PC-9 (cell line): Measurements from ENCODE around the gene C5orf15. TPM values are rescaled to one million over a fixed set of nuclear protein-coding genes. Genes with fewer than 3 reads are reported as not detected.

Experiments used
- BruUV-seq: library from RNA; stranded (reverse); fragments of 400-500 nt; replicated peaks from 2 replicates; lab custom pipeline; 2021; lab: Mats Ljungman, UMichigan
- CTCF ChIA-PET: fragments of 300-600 bp; sonication (Branson Sonifier 250); formaldehyde crosslinking; loops from one replicate; lab custom pipeline; 2022; ENCODE audit warnings: antibody characterized with exemption; lab: Charles Lee
- POLR2A ChIA-PET: fragments of 300-600 bp; sonication (Branson Sonifier 250); formaldehyde crosslinking; loops from one replicate; lab custom pipeline; 2022; ENCODE audit warnings: antibody characterized with exemption; ENCODE audit not compliant: unreplicated experiment; lab: Charles Lee
- DNase-seq, 2 experiments: peaks; one replicate each; pipeline versions ENCODE4 v3.0.0 to v3.0.0-alpha.2; 2015 to 2022; ENCODE audit warnings: mixed read lengths in 1 of 2
- H2AFZ ChIP-seq: fragments of 200-600 bp; sonication (generic); 2 replicates; pipeline ENCODE4 v1.8.1; 2017; ENCODE audit warnings: antibody characterized with exemption
- H3F3A ChIP-seq: fragments of 200-600 bp; sonication (generic); 2 replicates; pipeline ENCODE4 v1.8.1; 2017; ENCODE audit warnings: antibody characterized with exemption, mild to moderate bottlenecking, low read depth; ENCODE audit not compliant: insufficient read depth
- H3K27ac ChIP-seq: fragments of 200-600 bp; sonication (generic); 2 replicates; pipeline ENCODE4 v1.6.1; 2016; ENCODE audit warnings: mixed run types
- H3K27me3 ChIP-seq: fragments of 200-600 bp; sonication (generic); 2 replicates; pipeline ENCODE4 v1.6.1; 2016; ENCODE audit warnings: low read depth, mixed run types; ENCODE audit not compliant: insufficient read depth
- H3K36me3 ChIP-seq: fragments of 200-600 bp; sonication (generic); 2 replicates; pipeline ENCODE4 v1.6.1; 2016; ENCODE audit warnings: low read depth, mixed run types
- H3K4me1 ChIP-seq: fragments of 200-600 bp; sonication (generic); replicated peaks from 2 replicates; pipeline ENCODE4 v1.6.1; 2016; ENCODE audit warnings: mixed run types; ENCODE audit not compliant: insufficient read depth
- H3K4me2 ChIP-seq: fragments of 200-600 bp; sonication (generic); 2 replicates; pipeline ENCODE4 v1.6.1; 2017; ENCODE audit warnings: mixed run types
- H3K4me3 ChIP-seq: fragments of 200-600 bp; sonication (generic); 2 replicates; pipeline ENCODE4 v1.6.1; 2016; ENCODE audit warnings: mixed run types
- H3K79me2 ChIP-seq: fragments of 200-600 bp; sonication (generic); 2 replicates; pipeline ENCODE4 v1.6.1; 2017; ENCODE audit warnings: low read depth, mixed run types
- H3K9me2 ChIP-seq: fragments of 200-600 bp; sonication (generic); 2 replicates; pipeline ENCODE4 v1.8.1; 2017; ENCODE audit warnings: mild to moderate bottlenecking; ENCODE audit not compliant: insufficient read depth
- H3K9me3 ChIP-seq: fragments of 200-600 bp; sonication (generic); 2 replicates; pipeline ENCODE4 v1.8.1; 2016; ENCODE audit warnings: low read depth; ENCODE audit not compliant: insufficient read depth
- H4K20me1 ChIP-seq: fragments of 200-600 bp; sonication (generic); 2 replicates; pipeline ENCODE4 v1.8.1; 2017; ENCODE audit not compliant: insufficient read depth
- CTCF ChIP-seq: fragments of 200-600 bp; sonication (generic); conservative IDR thresholded peaks from 2 replicates; pipeline ENCODE4 v1.6.1; 2017; ENCODE audit warnings: mixed run types, antibody characterized with exemption, mild to moderate bottlenecking, moderate library complexity
- EZH2 ChIP-seq: fragments of 200-600 bp; sonication (generic); IDR thresholded peaks from 2 replicates; pipeline ENCODE4 v1.8.0; 2017; ENCODE audit warnings: antibody characterized with exemption, low read depth
- intact Hi-C: fragments of 100-400 bp; cut with micrococcal nuclease; formaldehyde crosslinking; loops from one replicate; pipeline ENCODE4 v1.10.0; 2022; ENCODE audit not compliant: unreplicated experiment
- total RNA-seq: library from RNA; stranded (reverse); gene quantifications from 2 replicates; pipeline ENCODE4 v1.2.3, GENCODE V29; 2021

C5orf15 gene
- total RNA-seq, 1 experiment from 2014 or later = 45.0 TPM

- Histone ChIP-seq H3K36me3 (peaks cover 19% of the 10 kb centered on the region), H3K4me2 (no peak overlapping the region), H3K27me3 (no peaks in the 10 kb centered on the region), H3K9me2 (no peaks in the 10 kb centered on the region), H2AFZ (no peak overlapping the region), H3K4me1 (no peaks in the 10 kb centered on the region), H3F3A (no peaks in the 10 kb centered on the region; the same call in 1 of the 2 replicates), H3K27ac (no peak overlapping the region), H3K9me3 (no peaks in the 10 kb centered on the region), H4K20me1 (no peaks in the 10 kb centered on the region), H3K4me3 (no peak overlapping the region), H3K79me2 (no peaks in the 10 kb centered on the region)
- no TSS peak for BruUV-seq
- DNase-seq = no peak
- CTCF ChIA-PET = interaction anchor here (0.5 kb wide), 1 partner anchor 1133 kb away, joined by 14 read pairs; no protein-coding TSS in a partner anchor
- intact Hi-C loops = no loop called here
- POLR2A ChIA-PET = no interaction called here
- TF ChIP-seq CTCF (no peak), EZH2 (no peak)
Measured at GRCh38 chr5:133952729-133953567, 15.5 kb downstream of the C5orf15 start.

- H3K4me1 ChIP-seq = no peaks in the 10 kb centered on the region
- TF ChIP-seq CTCF (no peak), EZH2 (no peak)
- DNase-seq = no peak
- no TSS peak for BruUV-seq
- H3F3A ChIP-seq = no peaks in the 10 kb centered on the region; the same call in 1 of the 2 replicates
- no peaks in the 10 kb centered on the region for H3K79me2 ChIP-seq
- H3K9me2 ChIP-seq = no peaks in the 10 kb centered on the region
- no peaks in the 10 kb centered on the region for H4K20me1 ChIP-seq
- H3K9me3 ChIP-seq = no peaks in the 10 kb centered on the region
- no peaks in the 10 kb centered on the region; the same call in 1 of the 2 replicates for H3K36me3 ChIP-seq
- no peaks in the 10 kb centered on the region for H3K27me3 ChIP-seq
- no peak overlapping the region for H2AFZ ChIP-seq
- H3K4me3 ChIP-seq = no peak overlapping the region
- ChIA-PET CTCF (no interaction called here), POLR2A (no interaction called here)
- H3K27ac ChIP-seq = no peak overlapping the region
- intact Hi-C loops = no loop called here
- H3K4me2 ChIP-seq = no peak overlapping the region
Measured at GRCh38 chr5:133950821-133951612, 17.4 kb downstream of the C5orf15 start.

GRCh38 chr5:133948721-133949120, 19.7 kb downstream of the C5orf15 start:
- H3K9me2 ChIP-seq = no peaks in the 10 kb centered on the region
- H3K9me3 ChIP-seq = no peaks in the 10 kb centered on the region
- intact Hi-C loops = no loop called here
- ChIA-PET CTCF (no interaction called here), POLR2A (no interaction called here)
- no peak overlapping the region for H3K4me3 ChIP-seq
- H3K27ac ChIP-seq = no peak overlapping the region
- no peaks in the 10 kb centered on the region for H3K27me3 ChIP-seq
- H3K36me3 ChIP-seq = no peaks in the 10 kb centered on the region
- no peaks in the 10 kb centered on the region for H3K4me1 ChIP-seq
- H2AFZ ChIP-seq = no peak overlapping the region
- H4K20me1 ChIP-seq = no peaks in the 10 kb centered on the region
- no peak overlapping the region for H3K4me2 ChIP-seq
- no peaks in the 10 kb centered on the region for H3F3A ChIP-seq
- no TSS peak for BruUV-seq
- TF ChIP-seq CTCF (no peak), EZH2 (no peak)
- no peaks in the 10 kb centered on the region for H3K79me2 ChIP-seq
- no peak for DNase-seq
